GM06990 (cell line): ENCODE measurements around the gene C3orf18.

ENCODE experiments used
- DNase-seq: peaks from one replicate; pipeline ENCODE4 v3.0.0-alpha.2; 2011; ENCODE audit not compliant: insufficient read length; ENCODE audit errors: extremely low read depth
- H3K27me3 ChIP-seq: replicated peaks from 2 replicates; pipeline ENCODE4 v1.6.0; 2011; ENCODE audit warnings: low read length; ENCODE audit not compliant: control insufficient read depth, insufficient read depth
- H3K36me3 ChIP-seq: 2 replicates; pipeline ENCODE4 v1.5.1; 2011; ENCODE audit warnings: low read length; ENCODE audit not compliant: control insufficient read depth, insufficient read depth
- H3K4me3 ChIP-seq: replicated peaks from 2 replicates; pipeline ENCODE4 v1.5.1; 2011; ENCODE audit warnings: low read depth, mild to moderate bottlenecking, control low read depth, low read length
- CTCF ChIP-seq: IDR thresholded peaks from 2 replicates; pipeline ENCODE4 v1.5.1; 2011; ENCODE audit warnings: low read length, control low read depth, mild to moderate bottlenecking, inconsistent platforms; ENCODE audit not compliant: insufficient read depth, poor library complexity, severe bottlenecking

Gene C3orf18

GRCh38 chr3:50585919-50586762, 18.6 kb upstream of the C3orf18 start:
- no peak for TF ChIP-seq CTCF
- no peak for DNase-seq
- Histone ChIP-seq H3K27me3 (no peaks in the 10 kb centered on the region), H3K36me3 (no peaks in the 10 kb centered on the region; the same call in 1 of the 2 replicates), H3K4me3 (no peak overlapping the region)

- no peak overlapping the region for H3K4me3 ChIP-seq
- peaks cover under 1% of the 10 kb centered on the region for H3K36me3 ChIP-seq
- H3K27me3 ChIP-seq, result no peaks in the 10 kb centered on the region
- DNase-seq, result no peak
- TF ChIP-seq CTCF, result no peak
Measured at GRCh38 chr3:50584391-50584790, 16.8 kb upstream of the C3orf18 start.

GRCh38 chr3:50583897-50584296, 16.4 kb upstream of the C3orf18 start:
- no peaks in the 10 kb centered on the region for H3K27me3 ChIP-seq
- peaks cover 3% of the 10 kb centered on the region for H3K36me3 ChIP-seq
- DNase-seq, result no peak

GRCh38 chr3:50582083-50582482, 14.5 kb upstream of the C3orf18 start:
- DNase-seq, result no peak
- Histone ChIP-seq H3K27me3 (no peaks in the 10 kb centered on the region), H3K36me3 (peaks cover 5% of the 10 kb centered on the region), H3K4me3 (no peak overlapping the region)
- TF ChIP-seq CTCF, result no peak

More at GRCh38 chr3:50583897-50584296, 16.4 kb upstream of the C3orf18 start:
- no peak overlapping the region for H3K4me3 ChIP-seq
- no peak for TF ChIP-seq CTCF

GRCh38 chr3:50581459-50581842, 13.9 kb upstream of the C3orf18 start:
- TF ChIP-seq CTCF, result no peak
- Histone ChIP-seq H3K27me3 (no peaks in the 10 kb centered on the region), H3K4me3 (no peak overlapping the region), H3K36me3 (peaks cover 5% of the 10 kb centered on the region)
- DNase-seq, result no peak
